Measurements from ENCODE around the gene C22orf15.
"Not testable (repeated sequence)": the region's sequence is repeated elsewhere in the genome, so short reads cannot be mapped to it uniquely, and the experiment has no call there.

The C22orf15 gene, protein sequence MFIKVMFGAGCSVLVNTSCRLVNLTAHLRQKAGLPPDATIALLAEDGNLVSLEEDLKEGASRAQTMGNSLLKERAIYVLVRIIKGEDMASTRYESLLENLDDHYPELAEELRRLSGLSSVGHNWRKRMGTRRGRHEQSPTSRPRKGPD

GRCh38 chr22:23762842-23763578 lies at the start of gene C22orf15:
C22orf15 (plus strand) TSS chr22:23762990; CDS start chr22:23763307, 317 bp downstream.
- no peak for TF ChIP-seq JUND (IDR thresholded peaks at IDR 0.05; ENCODE audit: low read depth)
- in situ Hi-C loops (cut with HindIII; ENCODE audit: low pct_unique_long_range_greater_than_20kb, low sequenced_read_pairs), result no loop called here
- DNase-seq (ENCODE audit: low read depth in 1 of 2, low spot score in 1 of 2), result no peak

GRCh38 chr22:23713696-23714595 lies 48.8 kb upstream of the C22orf15 start:
- in situ Hi-C loops (cut with HindIII; ENCODE audit: low pct_unique_long_range_greater_than_20kb, low sequenced_read_pairs), result no loop called here
- DNase-seq (ENCODE audit: low read depth in 1 of 2, low spot score in 1 of 2), result no peak
- no peak for TF ChIP-seq JUND (IDR thresholded peaks at IDR 0.05; ENCODE audit: low read depth)

DNA sequence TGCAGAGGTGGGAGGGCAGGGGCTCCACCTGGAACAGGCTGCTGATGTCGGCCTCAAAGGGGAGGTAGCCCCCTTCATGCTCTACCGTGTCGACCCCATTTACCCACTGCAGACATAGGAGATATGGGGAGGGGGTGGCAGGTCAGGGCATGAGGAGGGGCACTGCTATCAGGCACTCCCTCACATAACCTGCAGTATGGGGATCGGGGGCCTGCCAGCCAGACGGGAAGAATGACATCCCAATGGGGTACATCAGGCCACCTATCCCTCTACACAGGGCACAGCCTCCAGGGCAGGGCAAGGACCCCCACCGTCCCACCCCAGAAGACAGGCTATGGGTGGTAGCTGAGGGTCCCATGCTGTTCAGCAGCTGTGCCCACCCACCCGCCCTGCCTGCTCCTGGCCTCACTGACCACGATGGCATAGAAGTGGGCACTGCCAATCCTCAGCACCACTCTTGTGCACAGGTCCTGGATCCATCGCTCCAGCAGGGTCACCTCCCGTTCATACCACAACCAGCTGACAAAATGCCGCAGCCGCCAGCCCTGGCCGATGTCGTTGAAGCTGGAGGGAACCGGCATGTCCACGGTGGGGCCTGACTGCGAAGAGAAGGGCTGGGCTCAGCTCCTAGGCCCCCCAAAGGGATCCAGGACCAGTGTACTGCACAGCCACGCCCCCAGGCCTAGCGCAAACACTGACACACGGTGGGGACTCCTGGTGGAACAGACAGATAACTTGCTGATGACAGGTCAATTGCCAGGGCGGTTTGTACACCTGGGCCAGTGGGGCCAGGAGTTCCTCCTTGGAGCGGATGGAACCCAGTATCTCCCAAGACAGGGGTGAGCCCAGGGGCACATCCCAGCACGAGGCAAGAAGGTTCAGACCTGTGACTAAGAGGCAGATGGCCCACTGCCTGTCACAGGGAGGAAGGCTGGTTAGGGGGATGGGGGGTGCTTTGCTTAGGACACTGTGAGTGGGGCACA lies 47.9 kb upstream of the C22orf15 start:
- TF ChIP-seq JUND (IDR thresholded peaks at IDR 0.05; ENCODE audit: low read depth), result no peak
- no peak for DNase-seq (ENCODE audit: low read depth in 1 of 2, low spot score in 1 of 2)
- in situ Hi-C loops (cut with HindIII; ENCODE audit: low pct_unique_long_range_greater_than_20kb, low sequenced_read_pairs), result no loop called here

- TF ChIP-seq JUND (IDR thresholded peaks at IDR 0.05; ENCODE audit: low read depth), result no peak
- in situ Hi-C loops (cut with HindIII; ENCODE audit: low pct_unique_long_range_greater_than_20kb, low sequenced_read_pairs), result no loop called here
- DNase-seq (ENCODE audit: low read depth in 1 of 2, low spot score in 1 of 2), result no peak
Observed at GRCh38 chr22:23715806-23716375, 46.9 kb upstream of the C22orf15 start.

GRCh38 chr22:23716811-23717801 lies 45.7 kb upstream of the C22orf15 start:
- TF ChIP-seq JUND (IDR thresholded peaks at IDR 0.05; ENCODE audit: low read depth), result no peak
- DNase-seq (ENCODE audit: low read depth in 1 of 2, low spot score in 1 of 2), result peak; percentile 75 to 87
- in situ Hi-C loops (cut with HindIII; ENCODE audit: low pct_unique_long_range_greater_than_20kb, low sequenced_read_pairs), result no loop called here

DNA sequence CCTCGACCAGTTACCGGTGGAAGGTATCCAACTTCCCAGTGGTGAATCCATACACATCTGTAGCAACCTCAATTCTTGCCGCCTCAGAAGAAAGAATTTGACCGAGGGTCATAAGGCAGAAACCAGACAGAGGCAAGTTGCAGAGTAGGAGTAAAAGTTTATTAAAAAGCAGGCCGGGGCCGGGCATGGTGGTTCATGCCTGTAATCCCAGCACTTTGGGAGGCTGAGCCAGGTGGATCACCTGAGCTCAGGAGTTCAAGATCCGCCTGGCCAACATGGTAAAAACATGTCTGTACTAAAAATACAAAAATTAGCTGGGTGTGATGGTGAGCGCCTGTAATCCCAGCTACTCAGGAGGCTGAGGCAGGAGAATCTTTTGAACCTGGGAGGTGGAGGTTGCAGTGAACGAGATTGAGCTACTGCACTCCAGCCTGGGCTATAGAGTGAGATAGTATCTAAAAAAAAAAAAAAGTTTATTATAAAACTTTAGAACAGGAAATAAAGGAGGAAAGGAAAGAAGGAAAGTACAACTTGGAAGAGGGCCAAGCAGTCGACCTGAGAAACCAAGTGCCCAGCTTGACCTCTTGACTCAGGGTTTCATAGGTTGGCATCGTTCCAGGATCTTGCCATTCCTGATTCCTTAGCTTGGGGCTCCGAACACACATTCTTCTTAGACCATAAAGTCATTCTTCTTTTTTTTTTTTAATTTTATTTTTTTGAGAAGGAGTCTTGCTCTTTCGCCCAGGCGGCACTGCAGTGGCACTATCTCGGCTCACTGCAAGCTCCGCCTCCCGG lies 44.2 kb upstream of the C22orf15 start:
- in situ Hi-C loops (cut with HindIII; ENCODE audit: low pct_unique_long_range_greater_than_20kb, low sequenced_read_pairs), result no loop called here
- DNase-seq (ENCODE audit: low read depth in 1 of 2, low spot score in 1 of 2), result peak in 1 of 2 experiments; percentile 39
- no peak for TF ChIP-seq JUND (IDR thresholded peaks at IDR 0.05; ENCODE audit: low read depth)

GRCh38 chr22:23720855-23721254 lies 41.9 kb upstream of the C22orf15 start:
- DNase-seq (ENCODE audit: low read depth in 1 of 2, low spot score in 1 of 2), result no peak
- in situ Hi-C loops (cut with HindIII; ENCODE audit: low pct_unique_long_range_greater_than_20kb, low sequenced_read_pairs), result no loop called here
- TF ChIP-seq JUND (IDR thresholded peaks at IDR 0.05; ENCODE audit: low read depth), result no peak

DNA sequence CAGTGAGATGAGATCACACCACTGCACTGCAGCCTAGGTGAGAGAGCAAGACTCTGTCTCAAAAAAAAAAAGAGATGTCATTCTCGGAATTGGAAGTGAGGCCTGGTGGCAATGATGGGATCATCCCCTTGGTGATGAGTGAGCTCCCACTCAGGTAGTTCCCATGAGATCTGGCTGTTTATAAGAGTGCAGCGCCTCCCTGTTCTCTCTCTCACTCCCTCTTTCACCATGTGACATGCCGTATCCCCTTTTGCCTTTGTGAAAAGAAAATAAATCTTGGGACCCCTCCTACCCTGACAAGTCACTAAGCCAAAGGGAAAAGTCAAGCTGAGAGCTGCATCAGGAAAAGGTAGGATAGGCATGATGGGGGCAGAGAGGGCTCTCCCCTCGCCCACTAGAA lies 40.6 kb upstream of the C22orf15 start:
- TF ChIP-seq JUND (IDR thresholded peaks at IDR 0.05; ENCODE audit: low read depth), result no peak
- in situ Hi-C loops (cut with HindIII; ENCODE audit: low pct_unique_long_range_greater_than_20kb, low sequenced_read_pairs), result no loop called here
- no peak for DNase-seq (ENCODE audit: low read depth in 1 of 2, low spot score in 1 of 2)

- in situ Hi-C loops (cut with HindIII; ENCODE audit: low pct_unique_long_range_greater_than_20kb, low sequenced_read_pairs), result no loop called here
- no peak for DNase-seq (ENCODE audit: low read depth in 1 of 2, low spot score in 1 of 2)
- TF ChIP-seq JUND (IDR thresholded peaks at IDR 0.05; ENCODE audit: low read depth), result no peak
Observed at GRCh38 chr22:23722724-23723123, 40.1 kb upstream of the C22orf15 start.

- DNase-seq (ENCODE audit: low read depth in 1 of 2, low spot score in 1 of 2); in situ Hi-C loops (cut with HindIII; ENCODE audit: low pct_unique_long_range_greater_than_20kb, low sequenced_read_pairs): not testable (repeated sequence)
Observed at GRCh38 chr22:23728108-23728507, 34.7 kb upstream of the C22orf15 start.
